Fibroblast of pulmonary artery (primary cell): Measurements from ENCODE around the gene CAPN15.

Experiments
- DNase-seq: peaks from one replicate; pipeline ENCODE4 v3.0.0-alpha.2; 2010; ENCODE audit warnings: low read depth
- H3K4me3 ChIP-seq: replicated peaks from 2 replicates; pipeline ENCODE4 v1.5.1; 2011; ENCODE audit warnings: low read depth, mild to moderate bottlenecking, control low read depth, low read length, moderate library complexity
- TF ChIP-seq, protein P1 (sequence below): IDR thresholded peaks from 2 replicates; pipeline ENCODE4 v1.5.1; 2011; ENCODE audit warnings: mild to moderate bottlenecking, control low read depth, low read length, inconsistent platforms; ENCODE audit errors: missing control alignments

CAPN15 gene

DNA sequence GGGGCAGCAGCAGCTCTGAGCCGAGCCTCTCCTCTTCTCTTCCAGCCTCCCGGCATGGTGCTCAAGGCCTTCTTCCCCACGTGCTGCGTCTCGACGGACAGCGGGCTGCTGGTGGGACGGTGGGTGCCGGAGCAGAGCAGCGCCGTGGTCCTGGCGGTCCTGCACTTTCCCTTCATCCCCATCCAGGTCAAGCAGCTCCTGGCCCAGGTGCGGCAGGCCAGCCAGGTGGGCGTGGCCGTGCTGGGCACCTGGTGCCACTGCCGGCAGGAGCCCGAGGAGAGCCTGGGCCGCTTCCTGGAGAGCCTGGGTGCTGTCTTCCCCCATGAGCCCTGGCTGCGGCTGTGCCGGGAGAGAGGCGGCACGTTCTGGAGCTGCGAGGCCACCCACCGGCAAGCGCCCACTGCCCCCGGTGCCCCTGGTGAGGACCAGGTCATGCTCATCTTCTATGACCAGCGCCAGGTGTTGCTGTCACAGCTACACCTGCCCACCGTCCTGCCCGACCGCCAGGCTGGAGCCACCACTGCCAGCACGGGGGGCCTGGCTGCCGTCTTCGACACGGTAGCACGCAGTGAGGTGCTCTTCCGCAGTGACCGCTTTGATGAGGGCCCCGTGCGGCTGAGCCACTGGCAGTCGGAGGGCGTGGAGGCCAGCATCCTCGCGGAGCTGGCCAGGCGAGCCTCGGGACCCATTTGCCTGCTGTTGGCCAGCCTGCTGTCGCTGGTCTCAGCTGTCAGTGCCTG is 46.7 kb downstream of the CAPN15 start:
- DNase-seq = no peak
- TF ChIP-seq, protein P1, sequence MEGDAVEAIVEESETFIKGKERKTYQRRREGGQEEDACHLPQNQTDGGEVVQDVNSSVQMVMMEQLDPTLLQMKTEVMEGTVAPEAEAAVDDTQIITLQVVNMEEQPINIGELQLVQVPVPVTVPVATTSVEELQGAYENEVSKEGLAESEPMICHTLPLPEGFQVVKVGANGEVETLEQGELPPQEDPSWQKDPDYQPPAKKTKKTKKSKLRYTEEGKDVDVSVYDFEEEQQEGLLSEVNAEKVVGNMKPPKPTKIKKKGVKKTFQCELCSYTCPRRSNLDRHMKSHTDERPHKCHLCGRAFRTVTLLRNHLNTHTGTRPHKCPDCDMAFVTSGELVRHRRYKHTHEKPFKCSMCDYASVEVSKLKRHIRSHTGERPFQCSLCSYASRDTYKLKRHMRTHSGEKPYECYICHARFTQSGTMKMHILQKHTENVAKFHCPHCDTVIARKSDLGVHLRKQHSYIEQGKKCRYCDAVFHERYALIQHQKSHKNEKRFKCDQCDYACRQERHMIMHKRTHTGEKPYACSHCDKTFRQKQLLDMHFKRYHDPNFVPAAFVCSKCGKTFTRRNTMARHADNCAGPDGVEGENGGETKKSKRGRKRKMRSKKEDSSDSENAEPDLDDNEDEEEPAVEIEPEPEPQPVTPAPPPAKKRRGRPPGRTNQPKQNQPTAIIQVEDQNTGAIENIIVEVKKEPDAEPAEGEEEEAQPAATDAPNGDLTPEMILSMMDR = no peak
- no peak overlapping the region for H3K4me3 ChIP-seq

DNA sequence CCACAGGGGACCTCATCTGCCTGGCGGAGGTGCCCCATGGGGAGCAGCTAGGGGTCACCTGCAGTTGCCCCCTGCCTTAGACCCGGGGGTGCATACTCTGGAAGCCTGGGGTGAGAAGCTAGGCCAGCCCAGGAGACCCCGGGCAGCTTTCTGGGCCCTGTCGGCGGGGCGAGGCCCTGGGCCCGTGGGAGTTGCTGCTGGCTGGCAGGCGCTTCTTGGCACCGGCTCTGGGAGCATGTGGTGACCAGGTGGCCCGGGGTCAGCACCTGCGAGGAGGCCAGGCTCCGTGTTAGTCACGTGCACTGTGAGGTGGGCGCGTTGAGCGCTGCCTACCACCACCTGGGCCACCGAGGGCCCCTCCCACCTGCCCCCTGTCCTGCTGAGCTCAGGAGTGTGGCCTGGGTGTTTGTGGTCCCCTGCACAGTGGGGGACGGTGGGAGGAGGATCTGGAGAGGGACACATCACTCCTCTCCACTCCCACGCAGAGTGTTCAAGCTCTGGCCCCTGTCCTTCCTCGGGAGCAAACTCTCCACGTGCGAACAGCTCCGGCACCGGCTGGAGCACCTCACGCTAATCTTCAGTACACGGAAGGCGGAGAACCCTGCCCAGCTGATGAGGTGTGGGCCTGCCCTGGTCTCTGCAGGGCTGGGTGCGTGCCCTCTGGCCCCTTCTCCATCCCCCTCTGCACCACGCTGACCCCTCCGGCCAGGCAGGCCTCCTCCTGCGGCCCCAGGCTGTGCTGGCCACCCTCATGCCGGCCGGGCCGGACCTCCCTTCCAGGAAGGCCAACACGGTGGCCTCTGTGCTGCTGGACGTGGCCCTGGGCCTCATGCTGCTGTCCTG is 48.1 kb downstream of the CAPN15 start:
- TF ChIP-seq, protein P1 = no peak
- DNase-seq = no peak
- no peak overlapping the region for H3K4me3 ChIP-seq

DNA sequence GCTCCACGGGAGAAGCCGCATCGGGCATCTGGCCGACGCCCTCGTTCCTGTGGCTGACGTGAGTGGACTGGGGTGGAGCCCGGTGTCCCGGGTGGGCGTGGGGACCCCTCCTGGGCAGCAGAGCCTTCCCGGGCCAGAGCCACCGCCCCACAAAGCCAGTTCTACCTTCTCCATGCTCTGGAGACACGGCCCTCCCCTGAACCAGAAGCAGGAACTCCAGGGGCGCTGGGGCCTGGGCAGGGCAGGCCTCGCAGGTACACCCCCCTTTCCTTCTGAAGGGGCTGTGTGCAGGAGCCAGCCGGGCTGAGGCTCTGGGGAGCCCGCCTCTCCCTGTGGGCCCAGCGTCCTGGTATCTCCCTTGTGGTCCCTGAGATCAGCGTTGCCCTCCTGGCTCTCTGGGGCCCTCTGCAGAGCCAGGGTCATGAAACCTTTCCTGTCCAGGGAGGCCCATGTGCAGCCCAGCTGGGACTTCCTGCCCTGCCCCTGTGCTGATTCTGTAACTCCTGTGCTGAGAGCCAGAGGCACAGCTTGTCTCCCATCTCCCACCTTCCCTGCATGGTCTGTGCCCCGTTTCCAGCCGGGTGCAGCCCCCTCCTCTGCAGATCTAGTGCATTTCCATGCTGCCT is 48.8 kb downstream of the CAPN15 start:
- TF ChIP-seq, protein P1 = no peak
- H3K4me3 ChIP-seq = no peak overlapping the region
- no peak for DNase-seq

DNA sequence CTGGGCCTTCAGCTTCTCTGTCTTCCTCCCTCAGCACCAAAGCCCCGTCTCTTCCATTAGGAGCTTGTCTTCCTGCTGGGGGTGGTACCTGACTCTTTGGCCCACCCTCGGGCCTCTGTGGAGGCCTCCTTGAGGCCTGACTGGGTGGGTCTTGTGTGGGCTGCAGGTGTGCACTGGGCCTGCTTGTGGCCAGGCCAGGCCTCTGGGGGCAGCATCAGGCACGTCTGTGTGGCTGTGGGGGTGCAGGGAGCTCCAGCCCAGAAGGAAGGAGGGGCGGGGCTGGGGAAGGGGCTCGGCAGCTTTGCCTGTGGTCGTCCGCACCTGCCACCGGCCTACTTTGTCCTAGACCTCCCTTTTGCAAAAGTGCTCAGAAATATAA is 49.3 kb downstream of the CAPN15 start:
- TF ChIP-seq, protein P1 = no peak
- DNase-seq = no peak
- H3K4me3 ChIP-seq = no peak overlapping the region

DNA sequence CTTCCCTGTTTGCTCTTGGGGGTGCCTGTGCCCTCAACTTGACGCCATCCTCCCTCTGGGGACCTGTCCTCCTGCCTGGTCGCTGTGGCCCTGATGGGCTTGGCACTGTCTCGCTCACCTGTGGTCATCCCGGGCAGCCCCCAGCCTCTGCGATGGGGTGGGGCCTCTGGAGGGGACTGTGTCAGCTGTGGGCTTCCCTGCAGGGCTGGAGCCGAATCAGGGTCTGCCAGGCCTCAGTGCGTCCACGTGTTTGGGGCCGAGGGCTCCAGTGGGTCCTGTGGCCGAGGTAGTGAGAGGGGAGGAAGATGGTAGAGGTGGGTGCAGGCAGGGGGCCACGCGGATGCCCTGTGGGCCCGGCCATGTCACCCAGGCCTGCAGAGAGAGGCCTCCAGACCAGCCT is 50.3 kb downstream of the CAPN15 start:
- DNase-seq = no peak
- TF ChIP-seq, protein P1 = no peak
- H3K4me3 ChIP-seq = no peak overlapping the region

DNA sequence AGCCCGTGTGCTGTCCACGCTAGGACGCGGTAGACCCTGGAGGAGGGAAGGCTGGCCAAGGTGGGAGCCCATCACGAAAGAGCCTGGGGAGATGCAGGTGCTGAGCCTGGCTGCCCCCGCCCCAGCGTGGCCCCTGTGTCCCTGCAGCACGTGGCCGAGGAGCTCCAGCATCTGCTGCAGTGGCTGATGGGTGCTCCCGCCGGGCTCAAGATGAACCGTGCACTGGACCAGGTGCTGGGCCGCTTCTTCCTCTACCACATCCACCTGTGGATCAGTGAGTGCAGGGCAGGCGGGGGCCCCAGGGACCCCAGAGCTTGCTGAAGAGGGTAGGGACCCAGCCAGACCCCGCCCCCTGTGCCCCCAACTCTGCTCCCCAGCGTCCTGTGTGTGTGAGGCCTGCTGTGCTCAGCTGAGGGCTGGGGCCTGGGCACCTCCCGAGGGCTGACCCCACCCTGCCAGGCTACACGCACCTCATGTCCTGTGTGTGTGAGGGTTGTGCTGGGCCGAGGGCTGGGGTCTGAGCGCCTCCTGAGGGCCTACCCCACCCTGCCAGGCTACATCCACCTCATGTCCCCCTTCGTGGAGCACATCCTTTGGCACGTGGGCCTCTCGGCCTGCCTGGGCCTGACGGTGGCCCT is 50.8 kb downstream of the CAPN15 start:
- TF ChIP-seq, protein P1 = no peak
- H3K4me3 ChIP-seq = no peak overlapping the region

More for the DNA sequence above, 50.8 kb downstream of the CAPN15 start:
- no peak for DNase-seq
